Gastroesophageal sphincter (tissue), 4 donors: ENCODE data around the gene MIB2. TPM values are rescaled to one million over a fixed set of nuclear protein-coding genes. Genes with fewer than 3 reads are reported as not detected.

Source experiments
- total RNA-seq, 4 donors: library from RNA; depleted of rRNA; stranded (reverse); fragments of >200 nt; gene quantifications; one replicate each; pipeline ENCODE4 v1.1.0, GENCODE V29; 2016

Gene MIB2
- total RNA-seq, 4 donors from 2014 or later: 51.4 to 85.3 (median 69.3) TPM

Other genes starting within 250 kb of the MIB2 start
- gene AURKAIP1, start 240.3 kb upstream of the MIB2 start, total RNA-seq: 100 to 1,000 TPM; 103 to 138 (median 108) TPM
- gene CCNL2, start 216.2 kb upstream of the MIB2 start, total RNA-seq: 100 to 1,000 TPM in 2 of 4 donors, 10 to 100 TPM in 2; 31.6 to 248 (median 127) TPM
- 100 to 1,000 TPM; 121 to 215 (median 159) TPM for gene MRPL20, start 208.2 kb upstream of the MIB2 start, total RNA-seq
- gene ANKRD65, start 194.2 kb upstream of the MIB2 start, total RNA-seq: 10 to 100 TPM in 2 of 4 donors, 1 to 10 TPM in 2; 8.7 to 16.9 (median 10.3) TPM
- 100 to 1,000 TPM in 2 of 4 donors, 10 to 100 TPM in 2; 59.8 to 137 (median 96.4) TPM for gene VWA1, start 179.8 kb upstream of the MIB2 start, total RNA-seq
- 1 to 10 TPM in 1 of 4 donors, under 1 TPM in 2, not detected in 1; 0.47 to 1.1 (median 0.94) TPM for gene ATAD3C, start 165.8 kb upstream of the MIB2 start, total RNA-seq
- 10 to 100 TPM in 2 of 4 donors, 1 to 10 TPM in 2; 4.1 to 17.9 (median 12.1) TPM for gene ATAD3B, start 143.7 kb upstream of the MIB2 start, total RNA-seq
- gene ATAD3A, start 103.3 kb upstream of the MIB2 start, total RNA-seq: 10 to 100 TPM; 14.9 to 32.9 (median 19.1) TPM
- 10 to 100 TPM; 12.0 to 18.1 (median 14.4) TPM for gene TMEM240, start 74.9 kb upstream of the MIB2 start, total RNA-seq
- 100 to 1,000 TPM in 2 of 4 donors, 10 to 100 TPM in 2; 90.5 to 109 (median 98.9) TPM for gene SSU72, start 40.6 kb upstream of the MIB2 start, total RNA-seq
- gene FNDC10, start 15.4 kb upstream of the MIB2 start, total RNA-seq: under 1 TPM in 2 of 4 donors, not detected in 2; 0.54 TPM
- gene MMP23B, start 16.7 kb downstream of the MIB2 start, total RNA-seq: 10 to 100 TPM in 2 of 4 donors, 1 to 10 TPM in 2; 5.5 to 27.2 (median 9.4) TPM
- gene CDK11B, start 43.5 kb downstream of the MIB2 start, total RNA-seq: 10 to 100 TPM; 19.2 to 59.3 (median 25.4) TPM
- 10 to 100 TPM; 18.7 to 56.9 (median 37.9) TPM for gene SLC35E2B, start 77.3 kb downstream of the MIB2 start, total RNA-seq
- gene CDK11A, start 108.9 kb downstream of the MIB2 start, total RNA-seq: 10 to 100 TPM; 10.8 to 53.4 (median 23.8) TPM
- 10 to 100 TPM; 69.8 to 82.5 (median 73.8) TPM for gene NADK, start 163.0 kb downstream of the MIB2 start, total RNA-seq